GM21717 (cell line): Measurements from ENCODE around the gene ZNF213.
"Not testable (repeated sequence)": the region's sequence is repeated elsewhere in the genome, so short reads cannot be mapped to it uniquely, and the experiment has no call there.

Experiments
- ATAC-seq: cut with Tn5 transposase; IDR thresholded peaks from one replicate; pipeline ENCODE4 v1.9.1; 2021; ENCODE audit warnings: mild to moderate bottlenecking, moderate library complexity; ENCODE audit not compliant: unreplicated experiment

ZNF213 gene

DNA sequence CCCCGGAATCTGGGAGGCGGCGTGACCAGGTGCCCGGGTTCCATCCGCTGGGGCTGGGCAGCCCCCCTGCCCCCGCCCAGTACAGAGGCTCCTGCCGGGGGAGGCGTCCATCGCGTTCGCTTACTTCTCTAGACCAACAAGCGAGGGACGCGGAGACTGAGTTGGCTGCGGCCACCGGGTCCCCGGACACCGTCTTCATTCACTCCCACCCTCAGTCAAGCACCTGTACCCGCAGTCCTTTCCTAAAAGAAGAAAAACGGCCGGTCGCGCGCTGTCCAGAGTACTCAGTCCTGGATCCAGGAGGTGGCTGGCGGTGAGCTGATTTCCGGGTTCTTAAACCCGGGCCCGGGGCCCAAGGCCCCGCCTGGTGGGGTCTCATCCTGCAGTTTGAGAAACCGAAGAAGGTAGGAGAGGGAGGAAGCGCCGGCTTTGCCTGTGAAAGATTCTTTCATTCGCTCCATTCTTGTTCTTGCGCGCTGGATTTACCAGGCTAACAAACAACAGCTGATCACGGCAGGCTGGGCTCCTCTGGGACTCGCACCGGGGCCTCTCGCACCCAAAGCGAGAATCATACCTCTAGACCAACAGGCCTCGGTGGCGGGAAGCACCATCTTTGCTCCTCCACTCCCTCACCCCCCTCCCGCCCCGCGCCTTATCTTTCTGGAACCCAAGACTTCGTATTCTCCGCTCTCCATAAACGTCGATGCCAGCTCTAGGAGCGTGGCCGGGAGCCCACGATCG is 35.8 kb downstream of the ZNF213 start:
- no peak for ATAC-seq

DNA sequence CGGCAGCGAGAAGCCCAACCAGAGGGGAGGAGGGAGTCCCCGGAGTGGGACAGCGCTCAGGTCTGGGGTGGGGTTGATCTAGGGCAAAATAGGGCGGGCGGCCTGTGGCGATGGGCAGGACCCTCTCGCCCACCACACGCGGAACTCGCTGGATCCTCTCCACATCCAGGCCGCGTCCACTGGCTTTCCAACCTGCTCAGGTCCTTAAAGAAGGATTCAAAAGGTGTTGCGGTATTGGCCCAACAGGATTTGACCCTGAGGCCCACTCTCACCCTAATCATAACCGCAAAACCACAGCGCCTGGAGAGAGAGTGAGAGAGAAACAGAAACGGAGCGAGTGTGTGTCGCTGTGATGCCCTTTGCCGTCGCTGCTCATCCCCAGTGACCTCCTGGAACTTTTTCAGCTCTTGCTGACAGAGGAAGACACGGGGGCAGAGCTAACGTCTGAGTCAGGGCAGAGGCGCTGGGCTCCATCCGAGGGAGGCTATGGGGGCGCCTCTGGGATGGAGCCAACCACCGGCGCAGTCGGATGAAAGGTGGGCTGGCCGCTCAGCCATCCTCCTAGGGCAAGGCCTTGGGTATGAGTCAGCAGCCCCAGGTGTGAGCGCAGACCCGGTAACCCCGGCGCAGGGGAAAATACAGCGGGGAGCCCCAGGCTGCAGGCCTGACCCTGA is 36.5 kb downstream of the ZNF213 start:
- no peak for ATAC-seq

DNA sequence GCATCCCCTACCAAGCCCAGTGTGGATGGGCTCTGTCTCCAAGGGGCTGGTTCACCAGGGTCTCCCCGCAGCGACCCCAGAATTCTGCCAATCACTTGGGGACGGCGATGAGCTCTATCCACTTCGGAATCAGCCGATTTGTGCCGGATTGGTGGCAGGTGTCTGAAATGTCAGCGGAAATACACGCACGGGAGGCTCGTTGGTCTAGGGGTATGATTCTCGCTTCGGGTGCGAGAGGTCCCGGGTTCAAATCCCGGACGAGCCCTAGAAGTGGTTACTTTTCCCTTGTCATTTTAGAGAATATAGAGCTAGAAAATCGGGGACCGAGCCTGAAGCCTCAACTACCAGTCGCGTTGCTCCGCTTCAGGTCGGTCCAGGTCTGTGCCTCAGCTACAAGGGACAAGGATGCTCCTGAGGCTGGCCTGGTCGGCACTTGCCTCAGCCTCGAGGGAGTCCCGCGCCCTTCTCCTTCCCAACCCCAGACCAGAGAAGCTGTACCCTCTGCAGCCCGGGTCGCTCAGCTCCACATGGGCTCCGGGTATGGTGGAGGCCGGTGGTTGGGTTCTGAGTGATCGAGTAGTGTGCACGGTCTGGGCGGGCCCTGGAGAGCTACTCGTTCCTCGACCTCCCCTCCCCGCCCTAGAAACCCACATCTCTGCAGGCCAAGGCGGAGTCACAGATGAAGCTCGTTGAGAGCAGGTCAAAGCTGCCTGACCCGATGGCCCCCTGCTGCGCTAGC is 37.2 kb downstream of the ZNF213 start:
- ATAC-seq, result no peak

DNA sequence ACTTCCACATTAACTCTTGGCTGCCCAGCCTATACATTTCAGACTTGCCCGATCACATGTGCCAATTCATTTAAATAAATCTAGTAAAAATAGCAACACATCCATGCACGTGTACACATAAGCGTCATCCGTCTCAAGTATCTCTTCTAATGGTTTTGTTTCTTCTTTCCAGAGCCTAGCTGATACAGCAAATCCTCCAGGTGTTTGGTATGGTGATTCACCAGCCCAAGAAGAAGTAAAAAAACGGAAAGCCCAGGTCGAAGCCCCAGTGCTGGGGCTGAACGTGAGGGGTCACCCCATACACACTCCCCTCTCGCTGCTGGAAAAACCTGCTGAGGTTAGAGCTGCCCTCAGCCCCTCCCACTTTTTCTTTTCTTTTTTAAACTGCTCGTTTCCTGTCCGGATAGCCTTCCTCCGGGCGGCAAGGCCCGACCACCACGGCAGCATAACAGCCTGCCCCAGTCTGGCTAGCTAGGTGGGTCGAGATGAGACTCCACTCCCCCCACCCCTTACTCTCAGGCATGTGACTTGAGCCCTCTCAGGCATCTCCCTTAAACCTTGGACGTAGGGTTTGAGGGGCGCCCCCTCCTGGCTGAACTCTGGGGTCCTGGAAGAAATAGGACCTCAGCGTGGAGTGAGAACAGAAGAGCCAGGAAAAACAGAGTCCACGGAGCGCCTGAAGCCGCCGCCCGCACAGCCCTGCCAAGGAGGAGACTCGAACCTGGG is 39.2 kb downstream of the ZNF213 start:
- ATAC-seq, result no peak

DNA sequence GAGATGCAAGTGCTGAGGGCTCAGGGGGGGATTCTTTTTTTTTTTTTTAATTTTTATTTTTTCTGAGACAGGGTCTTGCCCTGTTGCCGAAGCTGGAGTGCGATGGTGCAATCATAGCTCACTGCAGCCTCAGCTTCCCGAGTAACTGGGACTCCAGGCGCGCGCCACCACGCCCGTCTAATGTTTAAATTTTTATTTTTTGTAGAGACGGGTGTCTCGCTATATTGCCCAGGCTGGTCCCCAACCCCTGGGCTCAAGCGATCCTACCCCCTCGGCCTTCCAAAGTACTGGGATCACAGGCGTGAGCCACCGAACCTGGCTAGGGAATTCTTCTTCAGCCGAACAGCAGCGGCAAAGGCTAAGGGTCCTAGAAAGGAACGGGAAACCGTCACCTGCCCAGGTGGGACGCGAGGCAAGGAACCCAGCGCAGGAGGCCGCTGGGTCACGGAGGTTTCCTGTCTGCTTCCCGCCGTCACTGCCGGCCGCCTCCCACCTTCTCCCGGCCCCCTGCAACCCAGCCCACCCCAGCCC is 39.9 kb downstream of the ZNF213 start:
- ATAC-seq, result no peak

DNA sequence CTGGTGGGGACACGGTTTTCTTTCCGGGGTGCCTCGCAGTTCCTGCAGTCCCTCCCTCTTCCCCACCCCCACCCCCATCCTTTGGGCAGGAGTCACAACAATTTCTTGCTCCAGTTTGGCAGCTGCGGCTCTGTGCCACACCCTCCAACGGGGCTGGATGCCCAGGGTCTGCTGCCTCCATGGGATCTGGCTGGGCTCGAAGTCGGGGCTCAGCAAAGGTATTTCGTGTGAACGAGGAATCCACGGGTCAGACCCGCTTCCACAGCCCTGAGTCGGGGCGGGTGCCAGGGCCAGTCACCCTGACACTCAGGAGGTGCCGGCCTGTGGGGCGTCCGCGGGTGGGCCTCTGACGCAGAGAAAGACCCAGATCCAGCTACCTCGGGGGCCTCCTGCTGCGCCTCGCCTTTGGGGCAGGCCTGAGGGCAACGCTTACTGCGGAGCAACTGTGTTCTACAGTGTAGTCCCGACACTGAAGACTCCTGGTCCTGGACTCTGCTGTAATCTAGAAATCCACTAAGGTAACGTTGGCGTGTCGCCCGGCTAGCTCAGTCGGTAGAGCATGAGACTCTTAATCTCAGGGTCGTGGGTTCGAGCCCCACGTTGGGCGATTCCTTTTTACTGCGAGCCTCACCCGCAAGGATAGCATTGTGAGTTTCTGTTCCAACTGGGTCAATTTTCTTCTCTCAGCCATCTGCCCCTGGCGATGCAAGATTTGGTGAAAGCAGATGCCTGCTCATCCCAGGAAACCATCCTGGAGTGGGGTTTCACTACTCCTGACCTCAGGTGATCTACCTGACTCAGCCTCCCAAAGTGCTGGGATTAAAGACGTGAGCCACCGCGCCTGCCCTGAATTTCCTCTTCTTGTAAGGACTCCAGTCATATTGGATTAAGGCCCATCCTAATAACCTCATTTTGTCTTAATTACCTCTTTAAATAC is 40.6 kb downstream of the ZNF213 start:
- no peak for ATAC-seq

DNA sequence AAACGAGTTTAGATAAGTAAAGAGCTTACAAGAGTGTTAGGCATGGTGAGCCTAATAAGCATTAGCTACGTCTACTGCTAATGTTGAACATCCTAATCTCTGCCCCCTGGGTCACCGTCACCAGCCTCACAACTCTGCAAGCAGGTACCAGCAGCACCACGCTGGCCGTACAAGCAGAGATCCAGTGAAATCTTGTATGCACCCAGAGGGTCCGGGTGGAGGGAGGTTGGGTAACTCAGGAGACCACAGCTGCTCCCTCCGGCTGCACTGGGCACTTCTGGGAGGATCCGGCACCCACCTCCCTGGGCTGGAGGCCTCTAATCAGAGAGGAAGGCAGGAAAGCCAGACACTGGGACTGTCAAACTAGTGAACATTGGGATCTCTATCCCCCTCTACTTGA is 44.8 kb downstream of the ZNF213 start:
- no peak for ATAC-seq

DNA sequence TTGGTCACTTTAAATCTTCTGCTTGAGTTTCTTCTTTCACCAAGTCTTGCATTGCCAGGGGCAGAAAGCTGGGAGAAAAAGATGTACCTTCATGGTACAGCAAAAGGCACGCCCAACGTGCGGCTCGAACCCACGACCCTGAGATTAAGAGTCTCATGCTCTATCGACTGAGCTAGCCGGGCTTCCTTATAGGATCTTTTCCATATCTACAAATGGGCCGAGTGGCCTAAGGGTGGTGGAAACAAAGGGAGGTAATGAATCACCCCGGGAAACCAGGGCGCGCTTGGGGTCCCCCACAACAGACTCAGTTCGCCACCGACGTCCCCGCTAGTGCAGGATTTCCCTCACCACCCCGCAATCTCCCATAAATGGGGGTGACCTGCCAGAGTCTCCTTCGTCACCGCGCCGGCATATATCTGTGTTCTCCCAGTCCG is 45.6 kb downstream of the ZNF213 start:
- no peak for ATAC-seq

DNA sequence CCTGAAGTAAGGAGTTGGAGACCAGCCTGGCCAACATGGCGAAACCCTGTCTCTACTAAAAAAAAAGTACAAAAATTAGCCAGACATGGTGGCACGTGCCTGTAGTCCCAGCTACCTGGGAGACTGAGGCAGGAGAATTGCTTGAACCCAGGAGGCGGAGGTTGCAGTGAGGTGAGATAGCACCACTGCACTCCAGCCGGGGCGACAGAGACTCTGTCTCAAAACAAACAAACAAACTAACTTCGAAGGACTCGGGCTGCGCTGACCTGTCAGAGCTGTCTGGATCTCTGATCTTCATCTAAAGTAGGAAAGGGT is 47.4 kb downstream of the ZNF213 start:
- not testable (repeated sequence) for ATAC-seq

DNA sequence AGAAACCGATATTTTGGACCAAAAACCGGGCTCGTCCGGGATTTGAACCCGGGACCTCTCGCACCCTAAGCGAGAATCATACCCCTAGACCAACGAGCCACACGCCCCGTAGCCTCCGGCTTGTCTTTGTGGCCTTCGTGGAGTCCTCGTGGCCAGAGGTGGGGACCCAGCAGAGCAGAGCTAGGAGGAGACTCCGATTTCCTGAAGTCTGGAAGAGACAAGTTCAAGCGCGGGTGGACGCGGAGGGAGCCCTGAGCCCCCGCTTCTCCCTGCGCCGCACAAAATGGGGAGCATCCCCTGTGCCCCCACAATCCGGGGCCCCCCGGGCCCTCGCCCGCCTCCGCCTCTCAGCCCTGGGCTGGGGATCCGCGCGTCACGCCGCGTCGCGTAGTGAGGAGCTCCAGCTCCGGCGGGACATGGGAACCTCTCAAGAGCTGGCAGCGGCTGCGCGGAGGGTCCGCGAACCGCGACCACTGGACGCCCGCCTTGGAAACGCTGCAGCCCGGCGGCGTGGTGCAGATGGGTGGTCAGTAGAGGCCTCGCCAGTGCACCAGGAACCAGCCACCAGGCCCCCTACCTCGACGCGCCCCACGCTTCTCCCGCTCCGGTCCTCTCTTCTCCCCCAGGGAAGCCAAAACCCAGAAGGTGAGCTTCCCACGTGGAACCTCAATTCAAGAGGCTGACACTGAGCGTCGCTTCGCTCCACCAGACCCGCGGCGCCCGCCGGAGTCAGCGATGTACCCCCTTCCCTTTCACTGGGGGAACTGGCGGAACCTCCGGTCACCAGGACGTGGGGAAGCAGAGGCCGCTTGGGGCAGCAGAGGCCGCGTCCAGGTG is 48.0 kb downstream of the ZNF213 start:
- no peak for ATAC-seq

DNA sequence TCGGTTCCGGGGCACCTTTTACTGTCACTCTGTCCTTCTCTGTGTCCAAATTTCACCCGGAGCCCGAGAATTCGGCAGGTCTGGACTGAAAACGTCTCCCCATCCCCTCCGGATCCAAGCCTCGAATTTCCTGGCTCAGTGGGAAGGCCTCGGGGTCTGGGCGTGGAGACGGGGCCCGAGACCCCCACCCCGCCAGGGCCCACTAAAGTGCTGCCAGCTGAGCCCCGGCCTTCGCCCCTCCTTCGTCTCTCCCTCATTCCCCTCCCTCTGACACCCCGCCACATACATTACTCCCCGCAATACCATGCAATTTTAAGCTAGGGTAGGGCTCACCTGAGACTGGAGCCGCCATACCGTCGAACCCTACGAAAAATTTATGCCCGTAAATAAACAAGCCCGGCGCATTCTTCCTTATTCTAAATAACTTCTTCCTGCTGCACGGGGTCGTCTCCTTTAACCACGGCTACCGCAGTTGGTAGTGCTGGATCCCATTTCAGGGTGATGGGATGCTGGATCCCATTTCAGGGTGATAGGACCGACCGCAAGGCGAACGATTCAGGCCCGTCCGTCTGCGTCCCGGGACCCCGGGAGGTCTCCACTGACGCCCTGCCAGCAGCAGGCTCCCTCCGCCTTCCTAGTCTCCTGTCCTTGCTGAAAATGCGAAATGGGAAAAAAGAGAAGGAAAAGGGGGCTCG is 48.8 kb downstream of the ZNF213 start:
- no peak for ATAC-seq

DNA sequence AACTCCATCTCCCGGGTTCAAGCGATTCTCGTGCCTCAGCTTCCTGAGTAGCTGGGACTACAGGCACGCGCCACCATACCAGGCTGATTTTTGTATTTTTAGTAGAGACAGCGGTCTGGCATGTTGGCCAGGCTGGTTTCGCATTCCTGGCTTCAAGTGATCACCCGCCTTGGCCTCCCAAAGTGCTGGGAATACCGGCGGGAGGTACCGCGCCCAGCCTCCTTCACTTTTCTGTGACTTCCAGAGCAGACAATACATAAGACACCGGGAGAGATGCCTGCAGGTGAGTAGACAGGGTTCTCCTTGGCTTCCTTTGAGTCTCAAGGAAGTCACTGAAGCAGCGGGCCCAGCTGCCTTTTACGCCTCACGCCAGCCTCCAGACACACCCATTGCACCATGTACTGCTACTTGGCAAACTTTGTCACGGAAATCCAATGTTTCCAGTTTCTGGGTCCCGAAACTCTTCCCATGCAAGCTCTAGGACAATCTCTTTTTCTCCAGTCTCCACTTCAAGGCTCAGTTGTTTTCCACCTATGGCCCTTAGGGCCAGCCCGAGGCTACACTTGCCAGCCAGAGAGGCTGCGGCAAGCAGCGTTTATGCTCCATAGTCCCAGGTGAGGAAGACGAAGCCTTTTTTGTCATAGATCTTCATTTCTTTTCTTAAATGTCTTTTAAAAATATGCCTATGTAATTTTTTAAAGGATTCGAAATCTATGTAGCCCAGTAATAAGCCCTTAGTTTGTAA is 52.3 kb downstream of the ZNF213 start:
- no peak for ATAC-seq

DNA sequence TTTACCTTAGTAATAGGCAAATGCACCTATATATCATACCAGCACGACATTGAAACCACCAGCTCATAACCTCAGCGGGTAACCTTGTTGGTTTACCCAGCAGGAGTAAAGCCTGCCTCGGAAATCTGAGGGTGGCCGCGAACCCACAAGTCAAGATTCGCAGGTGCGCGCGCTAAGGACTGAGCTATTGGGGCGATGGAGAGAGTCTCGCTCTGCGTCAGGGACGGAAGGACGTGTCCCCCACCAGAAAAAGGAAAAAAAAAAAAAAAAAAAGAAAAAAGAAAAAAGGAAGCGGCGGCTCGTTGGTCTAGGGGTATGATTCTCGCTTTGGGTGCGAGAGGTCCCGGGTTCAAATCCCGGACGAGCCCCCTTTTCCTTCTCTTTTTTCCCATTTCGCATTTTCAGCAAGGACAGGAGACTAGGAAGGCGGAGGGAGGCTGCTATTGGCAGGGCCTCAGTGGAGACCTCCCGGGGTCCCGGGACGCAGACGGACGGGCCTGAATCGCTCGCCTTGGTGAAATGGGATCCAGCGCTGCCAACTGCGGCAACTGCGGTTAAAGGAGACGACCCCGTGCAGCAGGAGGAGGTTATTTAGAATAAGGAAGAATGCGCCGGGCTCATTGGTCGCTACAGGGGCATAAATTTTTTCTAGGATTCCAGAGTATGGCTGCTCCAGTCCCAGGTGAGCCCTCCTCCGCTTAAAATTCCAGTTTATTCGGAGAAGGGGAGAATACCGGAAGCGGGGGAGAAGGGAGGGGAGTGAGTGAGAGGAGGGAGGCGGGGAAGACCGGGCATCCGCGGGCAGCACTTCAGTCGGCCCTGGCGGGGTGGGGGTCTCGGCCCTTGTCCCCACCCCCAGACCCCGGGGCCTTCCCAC is 53.2 kb downstream of the ZNF213 start, which contains the start of gene OR1F1:
TSS of gene OR1F1 (plus strand) at position 407 of the 877 bp plus-strand sequence.
- no peak for ATAC-seq

DNA sequence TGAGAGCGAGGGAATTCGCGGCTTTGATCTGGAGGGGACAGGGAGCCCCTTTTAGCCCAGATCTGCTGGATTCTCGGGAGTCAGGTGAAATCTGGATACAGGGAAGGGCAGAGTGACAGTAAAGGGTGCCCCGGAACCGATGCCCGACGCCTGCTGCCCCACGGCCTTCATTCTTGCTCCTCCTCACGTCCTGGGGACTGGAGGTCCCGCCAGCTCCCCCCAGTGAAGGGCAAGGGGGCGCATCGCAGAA is 53.8 kb downstream of the ZNF213 start:
- no peak for ATAC-seq

DNA sequence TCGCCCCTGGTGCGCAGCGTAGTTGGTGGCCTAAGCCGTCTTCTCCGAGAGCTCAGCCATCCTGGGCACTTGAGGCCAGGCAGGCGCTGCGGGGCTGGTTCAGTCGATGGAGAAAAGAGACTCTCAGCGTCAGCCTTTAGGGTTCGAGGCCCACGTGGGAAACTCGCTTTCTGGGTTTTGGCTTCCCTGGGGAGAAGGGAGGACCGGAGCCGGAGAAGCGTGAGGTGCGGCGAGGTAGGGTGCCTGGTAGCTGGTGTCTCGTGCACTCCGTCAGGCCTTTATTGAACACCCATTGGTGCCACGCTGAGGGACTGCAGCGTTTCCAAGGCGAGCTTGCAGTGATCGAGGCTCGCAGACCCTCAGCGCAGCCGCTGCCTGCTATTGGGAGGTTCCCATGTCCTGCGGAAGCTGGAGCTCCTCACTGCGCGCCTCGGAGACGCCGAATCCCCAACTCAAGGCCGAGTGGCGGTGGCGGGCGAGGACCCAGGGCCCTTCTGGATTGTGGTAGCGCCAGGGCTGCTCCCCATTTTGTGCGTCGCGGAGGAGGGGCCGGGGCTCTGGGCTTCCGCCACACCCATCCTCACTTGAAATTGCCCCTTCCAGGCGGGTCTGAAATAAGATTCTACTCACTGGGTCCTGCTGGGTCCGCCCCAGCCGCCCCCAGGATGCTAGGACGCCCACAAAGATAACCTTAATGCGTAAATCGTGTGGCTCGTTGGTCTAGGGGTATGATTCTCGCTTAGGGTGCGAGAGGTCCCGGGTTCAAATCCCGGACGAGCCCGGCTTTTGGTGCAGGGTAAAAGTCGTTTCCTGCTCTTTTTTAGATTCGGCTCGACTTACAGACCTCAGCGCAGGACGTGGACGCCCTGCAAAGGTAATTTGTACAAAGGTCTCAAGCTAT is 54.3 kb downstream of the ZNF213 start:
- no peak for ATAC-seq

DNA sequence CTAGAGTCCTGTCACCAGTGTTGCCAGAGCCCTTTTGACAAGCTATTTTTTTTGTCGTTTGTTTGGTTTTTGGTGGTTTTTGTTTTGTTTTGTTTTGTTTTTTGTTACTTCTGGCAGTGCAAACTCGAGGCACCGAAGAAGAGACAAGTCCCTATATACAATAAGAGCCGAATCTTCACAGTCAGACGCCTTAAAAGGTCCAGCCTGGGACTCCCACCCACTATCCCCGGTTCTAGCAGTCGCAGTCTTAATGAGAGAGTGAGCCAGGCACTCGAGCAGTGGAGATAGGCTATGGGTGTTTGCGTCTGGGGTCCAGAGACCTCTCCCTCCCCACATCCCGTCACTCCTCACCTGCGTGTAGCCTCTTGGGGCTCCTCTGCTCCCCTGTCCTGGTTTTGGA is 55.0 kb downstream of the ZNF213 start:
- ATAC-seq, result no peak
